GM12892 (cell line): Measurements from ENCODE around the gene CPT1C.

Source experiments
- POLR2AphosphoS5 ChIP-seq: IDR thresholded peaks from 2 replicates; pipeline ENCODE4 v1.6.1; 2011; ENCODE audit warnings: low read depth, low read length, control low read depth
- TAF1 ChIP-seq: IDR thresholded peaks from 2 replicates; pipeline ENCODE4 v1.6.1; 2011; ENCODE audit warnings: low read depth, mild to moderate bottlenecking, control low read depth, low read length, borderline replicate concordance

GRCh38 chr19:49658566-49659442 is 32.1 kb upstream of the CPT1C start:
- no peak for TF ChIP-seq POLR2AphosphoS5
- TF ChIP-seq TAF1, result no peak
